IPS-NIHi7 (cell line): ENCODE results near the gene TRMT10B.
A peak's percentile ranks its signal among the peaks of the same experiment; 100 is the strongest.

ENCODE experiments used
- DNase-seq: peaks from one replicate; pipeline ENCODE4 v3.0.0; 2012; ENCODE audit warnings: mixed read lengths; ENCODE audit errors: extremely low spot score

Gene TRMT10B

GRCh38 chr9:37753489-37754190, at the start of gene TRMT10B:
Gene TRMT10B (plus strand): TSS chr9:37753805. CDS start chr9:37761932, 8,127 bp downstream.
- peak; percentile 86 for DNase-seq

- no peak for DNase-seq
These were observed 47.8 kb upstream of the TRMT10B start for GRCh38 chr9:37705787-37706186.

GRCh38 chr9:37706290-37706689, 47.3 kb upstream of the TRMT10B start:
- no peak for DNase-seq

- DNase-seq: no peak
These were observed 45.9 kb upstream of the TRMT10B start for GRCh38 chr9:37707748-37708147.

GRCh38 chr9:37710046-37710445, 43.6 kb upstream of the TRMT10B start:
- no peak for DNase-seq

GRCh38 chr9:37715260-37715659, 38.3 kb upstream of the TRMT10B start:
- DNase-seq: no peak

GRCh38 chr9:37715991-37716505, 37.6 kb upstream of the TRMT10B start:
- DNase-seq: no peak

- DNase-seq: no peak
These were observed 34.1 kb upstream of the TRMT10B start for GRCh38 chr9:37719526-37719925.

- no peak for DNase-seq
These were observed 26.6 kb upstream of the TRMT10B start for GRCh38 chr9:37727013-37727412.

GRCh38 chr9:37729499-37729898, 24.1 kb upstream of the TRMT10B start:
- no peak for DNase-seq

- no peak for DNase-seq
These were observed 23.3 kb upstream of the TRMT10B start for GRCh38 chr9:37730256-37730655.

- DNase-seq: no peak
These were observed 22.8 kb upstream of the TRMT10B start for GRCh38 chr9:37730839-37731238.

GRCh38 chr9:37732086-37732741, 21.4 kb upstream of the TRMT10B start:
- DNase-seq: no peak

GRCh38 chr9:37732952-37733351, 20.7 kb upstream of the TRMT10B start:
- no peak for DNase-seq

GRCh38 chr9:37739222-37739621, 14.4 kb upstream of the TRMT10B start:
- DNase-seq: no peak

- no peak for DNase-seq
These were observed 13.5 kb upstream of the TRMT10B start for GRCh38 chr9:37740128-37740527.

GRCh38 chr9:37740631-37741328, 12.8 kb upstream of the TRMT10B start:
- no peak for DNase-seq

- DNase-seq: no peak
These were observed 7.6 kb upstream of the TRMT10B start for GRCh38 chr9:37745970-37746369.

- DNase-seq: no peak
These were observed 6.9 kb upstream of the TRMT10B start for GRCh38 chr9:37746448-37747270.

- peak; percentile 87 for DNase-seq
These were observed 6.3 kb upstream of the TRMT10B start for GRCh38 chr9:37747271-37747753.

- DNase-seq: no peak
These were observed 4.5 kb upstream of the TRMT10B start for GRCh38 chr9:37749129-37749528.

GRCh38 chr9:37751186-37751585, 2.4 kb upstream of the TRMT10B start:
- no peak for DNase-seq
